Hepatocyte (in vitro differentiated cells): ENCODE results near the gene SLC25A48. TPM values are rescaled to one million over a fixed set of nuclear protein-coding genes. Genes with fewer than 3 reads are reported as not detected.

ENCODE experiments used
- DNase-seq: peaks from one replicate; pipeline ENCODE4 v3.0.0-alpha.2; 2016; ENCODE audit warnings: low spot score
- H2AFZ ChIP-seq: fragments of 200-600 bp; sonication (generic); 2 replicates; pipeline ENCODE4 v1.6.0; 2016; ENCODE audit warnings: antibody characterized with exemption, mild to moderate bottlenecking
- H3K27ac ChIP-seq: fragments of 200-600 bp; sonication (generic); 2 replicates; pipeline ENCODE4 v1.5.1; 2016; ENCODE audit warnings: mild to moderate bottlenecking
- H3K27me3 ChIP-seq: fragments of 200-600 bp; sonication (generic); 2 replicates; pipeline ENCODE4 v1.6.1; 2016
- H3K36me3 ChIP-seq: fragments of 200-600 bp; sonication (generic); replicated peaks from 2 replicates; pipeline ENCODE4 v1.5.1; 2016; ENCODE audit warnings: low read depth; ENCODE audit not compliant: insufficient read depth
- H3K4me1 ChIP-seq: fragments of 200-600 bp; sonication (generic); 2 replicates; pipeline ENCODE4 v1.5.1; 2016; ENCODE audit warnings: mild to moderate bottlenecking, moderate library complexity; ENCODE audit not compliant: insufficient read depth
- H3K4me2 ChIP-seq: fragments of 200-600 bp; sonication (generic); 2 replicates; pipeline ENCODE4 v1.6.0; 2016
- H3K4me3 ChIP-seq: fragments of 200-600 bp; sonication (generic); 2 replicates; pipeline ENCODE4 v1.5.1; 2016; ENCODE audit warnings: mild to moderate bottlenecking
- H3K79me2 ChIP-seq: fragments of 200-600 bp; sonication (generic); 2 replicates; pipeline ENCODE4 v1.6.0; 2017; ENCODE audit warnings: mild to moderate bottlenecking
- H3K9me2 ChIP-seq: fragments of 200-600 bp; sonication (generic); replicated peaks from 2 replicates; pipeline ENCODE4 v1.6.0; 2017; ENCODE audit warnings: mild to moderate bottlenecking; ENCODE audit not compliant: insufficient read depth
- H3K9me3 ChIP-seq: fragments of 200-600 bp; sonication (generic); 2 replicates; pipeline ENCODE4 v1.5.1; 2016; ENCODE audit warnings: low read depth, mild to moderate bottlenecking
- H4K20me1 ChIP-seq: fragments of 200-600 bp; sonication (generic); 2 replicates; pipeline ENCODE4 v1.6.0; 2016; ENCODE audit warnings: mild to moderate bottlenecking; ENCODE audit not compliant: insufficient read depth, poor library complexity, severe bottlenecking
- CTCF ChIP-seq: fragments of 200-600 bp; sonication (generic); IDR thresholded peaks from 2 replicates; pipeline ENCODE4 v1.5.1; 2016; ENCODE audit warnings: antibody characterized with exemption, mild to moderate bottlenecking; ENCODE audit not compliant: poor library complexity
- EZH2 ChIP-seq: fragments of 200-600 bp; sonication (generic); IDR thresholded peaks from 2 replicates; pipeline ENCODE4 v1.6.1; 2016; ENCODE audit warnings: antibody characterized with exemption, mild to moderate bottlenecking, borderline replicate concordance
- EZH2phosphoT487 ChIP-seq: fragments of 200-600 bp; sonication (generic); IDR thresholded peaks from one replicate; pipeline ENCODE4 v1.6.1; 2018; ENCODE audit warnings: antibody characterized with exemption, mild to moderate bottlenecking, low read depth, moderate library complexity; ENCODE audit not compliant: unreplicated experiment, severe bottlenecking
- WGBS: methylation state at CpG from one replicate; pipeline ENCODE4 v1.1.6; 2016; ENCODE audit warnings: low lambda C conversion rate; ENCODE audit errors: missing lambda C conversion rate; 5-methylcytosine and 5-hydroxymethylcytosine counted together
- microRNA-seq: library from miRNA; unstranded; fragments of <30 nt; microRNA quantifications from one replicate; pipeline ENCODE4, GENCODE V29; 2017
- polyA plus RNA-seq: library from polyadenylated mRNA; unstranded; fragments of >200 nt; fragmentation: Nextera tagmentation; extraction: Ambion mirVana; gene quantifications from 2 replicates; pipeline ENCODE4 v1.2.1, GENCODE V29; 2016
- small RNA-seq: library from RNA; depleted of rRNA; stranded (forward); fragments of <200 nt; gene quantifications from one replicate; pipeline ENCODE3, GENCODE V24; 2014
- total RNA-seq: library from RNA; depleted of rRNA; stranded (reverse); fragments of >200 nt; gene quantifications from 2 replicates; pipeline ENCODE4 v1.2.3, GENCODE V29; 2014

Gene SLC25A48
- total and polyA plus RNA-seq, 2 experiments from 2014 or later: 0.79 to 1.0 TPM

GRCh38 chr5:135937245-135937911 lies 102.9 kb downstream of the SLC25A48 start:
- WGBS: 89% methylated on average over 5 of the region's 5 CpGs
- Histone ChIP-seq H3K4me2 (no peak overlapping the region), H3K27me3 (peaks cover 11% of the 10 kb centered on the region), H3K9me3 (no peaks in the 10 kb centered on the region), H3K27ac (no peak overlapping the region), H2AFZ (no peak overlapping the region), H3K4me3 (no peak overlapping the region), H3K36me3 (no peaks in the 10 kb centered on the region), H4K20me1 (no peaks in the 10 kb centered on the region), H3K79me2 (no peaks in the 10 kb centered on the region), H3K9me2 (no peaks in the 10 kb centered on the region), H3K4me1 (no peaks in the 10 kb centered on the region)
- TF ChIP-seq EZH2phosphoT487 (no peak), CTCF (no peak), EZH2 (no peak)
- DNase-seq: no peak

Small RNA genes lying within 50 kb of the gene (microRNA-seq; reads per million reads assigned to microRNA genes)
- gene MIR5692C1: not detected

Small RNA genes lying within 50 kb of the gene (small RNA-seq; reads per million reads assigned to genes)
- gene MIR5692C1: not detected

Other genes starting within 250 kb of the SLC25A48 start
- not detected in 2 replicates for gene IL9, start 61.2 kb downstream of the SLC25A48 start, total RNA-seq
- gene IL9, start 61.2 kb downstream of the SLC25A48 start, polyA plus RNA-seq: not detected in 2 replicates
- gene LECT2, start 120.3 kb downstream of the SLC25A48 start, total RNA-seq: 25.0 and 29.6 TPM in 2 replicates
- gene LECT2, start 120.3 kb downstream of the SLC25A48 start, polyA plus RNA-seq: 6.3 and 12.3 TPM in 2 replicates
- gene TGFBI, start 194.3 kb downstream of the SLC25A48 start, total RNA-seq: 316 and 401 TPM in 2 replicates
- gene TGFBI, start 194.3 kb downstream of the SLC25A48 start, polyA plus RNA-seq: 396 and 509 TPM in 2 replicates